AG09319 (cell line): ENCODE data around the gene CALM1.
A peak's percentile ranks its signal among the peaks of the same experiment; 100 is the strongest.

ENCODE experiments used
- DNase-seq: peaks from one replicate; pipeline ENCODE4 v3.0.0-alpha.2; 2010; ENCODE audit warnings: low read depth; ENCODE audit errors: extremely low read depth
- TF ChIP-seq, protein P1 (sequence below): IDR thresholded peaks from 2 replicates; pipeline ENCODE4 v1.5.1; 2011; ENCODE audit warnings: low read depth, mild to moderate bottlenecking, inconsistent platforms, low read length, moderate library complexity

CALM1 gene

DNA sequence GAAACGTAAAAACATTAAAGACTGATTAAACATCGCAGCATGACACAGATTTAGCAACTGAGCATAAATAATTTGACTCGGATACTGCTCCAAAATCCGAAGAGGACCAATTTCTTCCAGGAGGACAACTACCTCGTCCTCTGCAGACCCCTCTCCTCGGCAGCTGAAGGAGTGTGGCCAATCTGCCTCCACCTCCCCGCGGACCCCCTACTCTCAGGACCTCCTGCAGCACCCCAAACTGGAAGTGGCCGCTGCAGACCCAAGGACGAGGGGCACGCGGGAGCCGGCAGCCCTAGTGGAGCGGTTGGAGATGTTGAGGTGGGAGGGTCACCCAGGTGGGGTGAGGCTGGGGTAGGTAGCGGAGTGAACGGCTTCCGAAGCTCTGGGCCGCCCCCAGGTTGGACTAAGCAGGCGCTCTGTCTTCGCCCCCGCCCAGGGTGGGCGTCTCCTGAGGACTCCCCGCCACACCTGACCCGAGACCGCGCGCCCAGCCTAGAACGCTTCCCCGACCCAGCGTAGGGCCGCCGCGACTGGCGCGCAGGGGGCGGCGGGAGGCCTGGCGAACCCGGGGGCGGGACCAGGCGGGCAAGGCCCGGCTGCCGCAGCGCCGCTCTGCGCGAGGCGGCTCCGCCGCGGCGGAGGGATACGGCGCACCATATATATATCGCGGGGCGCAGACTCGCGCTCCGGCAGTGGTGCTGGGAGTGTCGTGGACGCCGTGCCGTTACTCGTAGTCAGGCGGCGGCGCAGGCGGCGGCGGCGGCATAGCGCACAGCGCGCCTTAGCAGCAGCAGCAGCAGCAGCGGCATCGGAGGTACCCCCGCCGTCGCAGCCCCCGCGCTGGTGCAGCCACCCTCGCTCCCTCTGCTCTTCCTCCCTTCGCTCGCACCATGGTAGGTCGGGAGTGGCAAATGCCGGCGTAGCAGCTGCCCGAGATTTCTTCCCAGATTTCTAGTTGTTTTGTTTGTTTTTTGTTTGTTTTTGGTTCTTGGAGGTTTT, at the start of gene CALM1:
CALM1 (plus strand) TSS at position 689 of the 999 bp plus-strand sequence; CDS start at position 891, 202 bp downstream.
- TF ChIP-seq, protein P1, sequence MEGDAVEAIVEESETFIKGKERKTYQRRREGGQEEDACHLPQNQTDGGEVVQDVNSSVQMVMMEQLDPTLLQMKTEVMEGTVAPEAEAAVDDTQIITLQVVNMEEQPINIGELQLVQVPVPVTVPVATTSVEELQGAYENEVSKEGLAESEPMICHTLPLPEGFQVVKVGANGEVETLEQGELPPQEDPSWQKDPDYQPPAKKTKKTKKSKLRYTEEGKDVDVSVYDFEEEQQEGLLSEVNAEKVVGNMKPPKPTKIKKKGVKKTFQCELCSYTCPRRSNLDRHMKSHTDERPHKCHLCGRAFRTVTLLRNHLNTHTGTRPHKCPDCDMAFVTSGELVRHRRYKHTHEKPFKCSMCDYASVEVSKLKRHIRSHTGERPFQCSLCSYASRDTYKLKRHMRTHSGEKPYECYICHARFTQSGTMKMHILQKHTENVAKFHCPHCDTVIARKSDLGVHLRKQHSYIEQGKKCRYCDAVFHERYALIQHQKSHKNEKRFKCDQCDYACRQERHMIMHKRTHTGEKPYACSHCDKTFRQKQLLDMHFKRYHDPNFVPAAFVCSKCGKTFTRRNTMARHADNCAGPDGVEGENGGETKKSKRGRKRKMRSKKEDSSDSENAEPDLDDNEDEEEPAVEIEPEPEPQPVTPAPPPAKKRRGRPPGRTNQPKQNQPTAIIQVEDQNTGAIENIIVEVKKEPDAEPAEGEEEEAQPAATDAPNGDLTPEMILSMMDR: no peak

DNA sequence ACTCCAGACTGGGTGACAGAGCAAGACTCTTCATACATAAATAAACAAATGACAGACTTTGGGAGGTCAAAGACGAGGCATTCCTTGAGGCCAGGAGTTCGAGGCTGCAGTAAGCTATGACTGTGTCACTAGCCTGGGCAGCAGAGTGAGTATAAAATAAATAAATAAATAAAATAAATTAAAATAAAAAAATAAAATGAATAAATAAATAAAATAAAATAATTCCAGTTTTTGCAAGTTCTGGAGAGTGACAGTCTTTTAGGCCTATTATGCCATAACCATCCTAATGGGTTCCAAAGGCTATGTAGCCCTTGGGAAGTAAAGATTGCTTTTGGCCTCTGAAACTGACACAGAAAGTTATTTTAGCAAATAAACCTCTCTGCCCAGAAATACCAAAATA, 48.6 kb upstream of the CALM1 start:
- no peak for DNase-seq

More for the DNA sequence above, at the start of gene CALM1:
- peak; percentile 95 for DNase-seq

DNA sequence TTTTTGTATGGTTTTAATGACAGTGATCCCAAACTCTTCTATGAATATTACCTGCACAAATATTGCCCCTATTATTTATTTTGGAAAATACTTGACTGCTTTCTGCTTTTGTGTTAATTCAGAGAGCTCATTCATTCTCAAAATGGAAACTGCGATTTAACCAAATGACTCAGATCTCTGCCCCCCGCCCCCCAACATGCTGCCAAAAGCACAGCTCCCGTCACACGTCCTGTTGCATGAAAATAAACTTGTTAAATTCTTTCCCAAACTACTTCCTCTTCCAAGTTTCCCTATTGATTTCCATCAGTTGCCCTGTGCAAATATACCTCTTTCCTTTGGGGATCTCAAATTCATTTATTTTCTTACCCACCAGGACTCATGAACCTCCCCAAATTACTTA, 47.1 kb upstream of the CALM1 start:
- no peak for DNase-seq
- TF ChIP-seq, protein P1: no peak

More for the DNA sequence above, 48.6 kb upstream of the CALM1 start:
- TF ChIP-seq, protein P1: no peak

DNA sequence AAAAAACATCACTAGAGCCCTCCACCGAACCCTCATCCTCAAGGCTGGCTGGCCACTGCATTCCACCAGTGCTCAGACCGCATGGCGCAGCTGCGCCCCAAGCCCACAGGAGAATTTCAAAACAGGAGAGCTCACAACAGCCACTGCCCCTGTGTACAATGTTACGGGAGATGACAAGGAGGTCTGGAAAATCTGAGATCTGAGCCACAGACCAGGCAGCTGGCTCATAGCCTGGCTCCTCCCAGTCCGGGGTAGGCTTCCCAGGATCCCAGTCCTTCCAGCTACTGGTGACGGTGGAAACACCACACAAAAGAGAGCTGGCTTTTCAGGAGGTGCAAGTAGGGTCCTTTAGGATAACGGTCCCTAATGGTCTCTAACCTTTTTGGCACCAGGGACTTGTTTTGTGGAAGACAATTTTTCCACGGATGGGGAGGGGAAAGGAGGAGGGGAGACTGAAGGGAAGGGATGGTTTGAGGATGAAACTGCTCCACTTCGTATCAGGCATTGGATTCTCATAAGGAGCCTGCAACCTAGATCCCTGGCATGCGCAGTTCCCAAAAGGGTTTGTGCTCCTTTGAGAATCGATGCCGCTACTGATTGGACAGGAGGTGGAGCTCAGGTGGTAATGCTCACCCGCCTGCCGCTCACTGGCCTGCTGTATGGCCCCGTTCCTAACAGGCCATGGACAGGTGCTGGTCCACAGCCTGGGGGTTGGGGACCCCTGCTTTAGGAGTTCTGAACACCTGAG, 42.1 kb upstream of the CALM1 start:
- DNase-seq: no peak
- TF ChIP-seq, protein P1: no peak

DNA sequence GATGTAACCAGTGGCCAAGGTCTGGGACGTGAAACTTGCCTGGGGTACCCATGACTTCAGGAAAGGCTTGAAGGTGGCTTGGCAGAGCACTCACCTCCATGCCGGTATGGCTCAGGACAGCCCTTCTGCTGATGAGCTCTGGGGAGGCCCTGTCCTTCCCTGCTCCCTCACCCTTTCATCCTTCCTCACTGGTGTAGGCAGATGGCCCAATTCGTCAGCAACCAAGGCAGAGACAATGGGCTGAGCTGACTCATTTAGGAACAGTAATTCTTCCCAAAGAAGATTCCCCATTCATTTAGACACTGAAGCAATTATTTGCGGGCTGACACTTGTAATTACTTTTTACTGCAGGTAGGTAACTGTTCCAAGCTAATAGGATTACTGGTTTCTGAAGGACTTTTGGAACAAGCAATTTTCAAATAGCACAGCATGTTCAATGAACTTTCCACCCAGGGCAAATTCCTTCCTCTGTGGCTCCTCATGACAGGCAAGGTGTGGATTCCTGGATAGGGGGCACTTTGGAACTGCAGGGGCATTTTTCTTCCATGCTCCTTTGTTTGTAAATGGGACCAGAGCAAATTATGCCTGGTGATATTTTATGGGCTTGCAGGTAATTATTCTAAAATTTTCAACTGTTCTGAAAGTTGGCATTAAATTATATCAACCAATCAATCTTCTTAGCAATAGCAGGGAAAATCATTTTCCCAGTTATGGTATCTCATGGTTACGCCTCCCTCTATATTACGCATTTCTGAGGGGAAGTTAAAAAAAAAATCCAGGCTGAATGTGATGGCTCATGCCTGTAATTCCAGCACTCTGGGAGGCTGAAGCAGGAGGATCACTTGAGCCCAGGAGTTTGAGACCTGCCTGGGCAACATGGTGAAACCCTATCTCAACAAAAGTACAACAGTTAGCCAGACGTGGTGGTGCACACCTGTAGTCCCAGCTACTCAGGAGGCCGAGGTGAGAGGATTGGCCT, 41.0 kb upstream of the CALM1 start:
- TF ChIP-seq, protein P1: no peak
- DNase-seq: no peak

DNA sequence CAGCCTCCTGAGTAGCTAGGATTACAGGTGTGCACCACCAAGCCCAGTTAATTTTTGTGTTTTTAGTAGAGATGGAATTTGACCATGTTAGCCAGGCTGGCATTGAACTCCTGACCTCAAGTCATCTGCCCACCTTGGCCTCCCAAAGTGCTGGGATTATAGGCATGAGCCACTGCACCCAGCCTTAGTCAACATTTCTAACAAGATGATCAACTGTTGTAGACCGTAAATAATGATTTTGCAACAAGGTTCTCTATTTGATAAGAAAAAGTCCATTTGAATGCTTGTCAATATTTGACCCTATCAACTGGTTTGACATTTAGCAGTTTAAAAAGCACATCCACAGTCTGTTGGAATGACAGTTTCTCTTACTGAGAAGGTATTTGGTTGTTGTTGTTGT, 39.9 kb upstream of the CALM1 start:
- no peak for DNase-seq
- TF ChIP-seq, protein P1: no peak
